ENCODE data around the gene NELFE. TPM values are rescaled to one million over a fixed set of nuclear protein-coding genes. Genes with fewer than 3 reads are reported as not detected.

The NELFE gene
- total RNA-seq, 4 donors from 2014 or later = 30.3 to 73.0 (median 51.4) TPM

DNA sequence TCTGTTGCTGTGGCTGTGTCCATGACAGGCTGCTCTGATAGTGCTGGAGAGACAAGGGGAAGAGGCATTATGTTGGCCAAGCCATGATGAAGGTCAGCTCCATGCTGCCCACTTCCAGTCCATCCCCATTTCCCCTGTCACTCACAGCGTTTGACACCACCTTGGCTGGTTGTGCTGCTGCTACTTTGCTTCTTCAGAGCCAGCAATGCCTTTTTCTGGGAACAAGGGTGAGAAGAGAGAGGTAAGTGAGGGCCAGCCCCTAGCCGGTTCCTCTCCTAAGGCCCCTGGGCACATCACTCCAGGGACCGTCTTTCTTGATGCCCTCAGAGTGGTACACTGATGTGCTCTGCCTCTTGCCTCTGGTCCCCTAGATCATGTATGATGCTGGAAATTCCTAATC, 2.0 kb downstream of the NELFE start:
- Histone ChIP-seq H3K9me3 (no peaks in the 10 kb centered on the region), H3K36me3 (no peaks in the 10 kb centered on the region), H3K27me3 (no peaks in the 10 kb centered on the region), H3K4me1 (peaks cover 0 to 11% of the 10 kb centered on the region in 2 donors), H3K4me3 (no peak overlapping the region), H3K27ac (no peak overlapping the region)
- intact Hi-C loops (cut with DNase I; ENCODE audit: low total_unique reads) = no loop called here
- DNase-seq = no peak
- TF ChIP-seq CTCF (IDR thresholded peaks at IDR 0.05) (no peak), POLR2A (IDR thresholded peaks at IDR 0.05) (no peak)

DNA sequence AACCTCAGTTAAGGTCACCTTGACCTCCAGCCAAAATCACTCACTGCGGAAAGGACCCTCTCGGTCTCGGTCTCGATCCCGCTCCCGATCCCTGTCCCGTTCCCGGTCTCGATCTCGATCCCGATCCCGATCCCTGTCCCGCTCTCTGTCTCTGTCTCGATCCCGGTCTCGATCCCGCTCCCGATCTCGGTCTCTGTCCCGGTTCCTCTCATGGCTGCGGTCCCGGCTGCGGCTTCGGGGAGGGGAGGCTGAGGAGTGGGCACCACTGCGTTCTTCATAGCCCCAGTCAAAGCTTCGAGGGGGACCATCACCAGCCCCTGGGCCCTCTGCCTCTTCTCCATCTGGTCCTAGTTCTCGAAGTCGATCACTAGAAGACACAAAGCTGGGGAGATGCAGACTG, 4.3 kb downstream of the NELFE start:
- no peak overlapping the region for H3K27ac ChIP-seq
- intact Hi-C loops (cut with DNase I; ENCODE audit: low total_unique reads) = no loop called here
- H3K9me3 ChIP-seq = no peaks in the 10 kb centered on the region
- DNase-seq = no peak
- peaks cover 0 to 11% of the 10 kb centered on the region in 2 donors for H3K4me1 ChIP-seq
- no peaks in the 10 kb centered on the region for H3K36me3 ChIP-seq
- H3K27me3 ChIP-seq = no peaks in the 10 kb centered on the region
- TF ChIP-seq POLR2A (IDR thresholded peaks at IDR 0.05) = no peak
- no peak for TF ChIP-seq CTCF (IDR thresholded peaks at IDR 0.05)
- H3K4me3 ChIP-seq = no peak overlapping the region

DNA sequence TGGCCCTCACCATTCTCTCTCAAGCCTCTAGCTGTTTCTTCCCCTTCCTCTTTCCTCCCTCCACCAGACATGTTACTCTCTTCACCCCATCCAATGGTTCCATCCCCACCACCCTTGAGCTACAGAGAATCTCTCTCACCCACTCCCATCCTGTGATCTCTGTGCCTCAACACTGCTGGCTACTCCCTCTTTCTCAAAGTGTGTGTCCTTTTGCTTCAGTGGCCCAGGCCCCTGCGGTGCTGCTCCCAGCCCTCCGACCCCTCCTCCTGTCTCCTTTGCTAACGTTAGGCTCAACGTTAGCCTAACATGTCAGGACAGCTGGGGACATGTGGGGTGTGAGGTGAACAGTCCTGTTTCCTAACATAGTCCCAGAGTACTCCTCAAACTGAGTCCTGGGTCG, 5.9 kb downstream of the NELFE start:
- no peak for DNase-seq
- H3K36me3 ChIP-seq = no peaks in the 10 kb centered on the region

DNA sequence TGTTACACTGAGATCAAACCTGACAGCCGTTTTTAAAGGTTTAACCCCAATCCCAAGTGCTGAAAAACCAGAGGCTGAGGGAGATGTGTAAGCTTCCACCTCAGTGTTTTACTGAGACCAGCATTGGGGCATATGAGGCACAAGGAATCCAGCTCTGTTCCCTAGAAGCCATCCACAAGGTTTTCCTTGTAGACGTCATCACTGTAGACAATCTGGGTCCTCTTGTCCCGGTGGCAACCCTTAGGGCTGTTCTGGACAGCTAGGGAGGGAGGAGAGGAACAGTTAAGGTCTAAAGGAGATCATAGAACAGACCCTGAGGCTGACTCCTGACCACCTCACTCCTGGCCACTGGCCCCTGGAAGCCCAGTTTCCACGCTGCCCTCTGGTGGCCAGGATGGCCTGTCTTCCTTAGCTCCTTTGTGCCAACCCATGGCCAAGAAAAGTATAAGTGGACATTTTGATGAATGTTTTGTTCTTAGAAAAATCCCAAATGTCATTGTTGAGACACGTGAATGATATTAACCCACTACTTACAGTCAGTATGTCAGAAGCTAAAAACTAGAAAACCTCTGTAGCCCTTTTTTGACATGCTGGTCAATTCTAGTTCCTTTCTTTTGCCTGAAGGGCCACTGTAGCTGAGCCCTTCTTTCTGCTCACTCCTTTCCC, 6.5 kb downstream of the NELFE start:
- H3K27me3 ChIP-seq = no peaks in the 10 kb centered on the region
- DNase-seq = peak; percentile 56 to 62
- TF ChIP-seq CTCF (IDR thresholded peaks at IDR 0.05) (peak; percentile 63 to 68 (median 66)), POLR2A (IDR thresholded peaks at IDR 0.05) (no peak)
- intact Hi-C loops (cut with DNase I; ENCODE audit: low total_unique reads) = no loop called here
- H3K4me1 ChIP-seq = peaks cover 0 to 2% of the 10 kb centered on the region in 2 donors
- H3K36me3 ChIP-seq = no peaks in the 10 kb centered on the region
- H3K4me3 ChIP-seq = no peak overlapping the region
- no peaks in the 10 kb centered on the region for H3K9me3 ChIP-seq
- peak overlapping the region; percentile 48 to 53 for H3K27ac ChIP-seq

More for the DNA sequence above, 5.9 kb downstream of the NELFE start:
- intact Hi-C loops (cut with DNase I; ENCODE audit: low total_unique reads) = no loop called here
- H3K27me3 ChIP-seq = no peaks in the 10 kb centered on the region
- H3K9me3 ChIP-seq = no peaks in the 10 kb centered on the region
- no peak for TF ChIP-seq CTCF (IDR thresholded peaks at IDR 0.05)
- TF ChIP-seq POLR2A (IDR thresholded peaks at IDR 0.05) = no peak
- H3K4me3 ChIP-seq = no peak overlapping the region
- H3K27ac ChIP-seq = peak overlapping the region; percentile 18 to 53
- peaks cover 0 to 8% of the 10 kb centered on the region in 2 donors for H3K4me1 ChIP-seq

DNA sequence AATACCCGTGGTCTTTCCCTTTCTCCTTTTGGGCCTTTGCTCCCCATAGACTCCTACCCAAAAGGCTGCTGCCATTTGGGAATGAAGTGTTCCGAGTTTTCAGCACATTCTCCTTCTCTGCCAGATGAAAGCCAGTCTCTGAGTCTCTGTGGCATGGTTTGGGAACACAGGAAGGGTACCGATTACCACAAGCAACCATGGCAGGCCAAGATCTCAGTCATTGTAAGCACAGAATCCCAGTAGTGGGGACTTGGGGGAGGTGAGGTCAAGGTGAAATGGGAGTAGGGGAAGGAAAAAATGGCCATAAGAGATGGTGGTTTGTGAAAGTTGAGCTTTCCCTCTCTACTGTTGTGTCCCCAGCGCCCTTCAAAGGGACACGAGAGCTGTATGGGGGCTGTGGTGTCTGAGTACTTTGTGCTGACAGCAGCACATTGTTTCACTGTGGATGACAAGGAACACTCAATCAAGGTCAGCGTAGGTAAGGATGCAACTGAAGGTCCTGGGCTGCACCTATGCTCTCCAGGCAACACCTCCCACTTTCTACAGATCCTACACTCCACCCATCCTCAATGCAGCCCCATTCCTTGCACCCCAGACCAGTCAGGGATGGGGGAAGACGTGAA, 8.7 kb downstream of the NELFE start:
- DNase-seq = no peak
- H3K36me3 ChIP-seq = no peaks in the 10 kb centered on the region
- H3K9me3 ChIP-seq = no peaks in the 10 kb centered on the region
- TF ChIP-seq POLR2A (IDR thresholded peaks at IDR 0.05) (no peak), CTCF (IDR thresholded peaks at IDR 0.05) (no peak)
- H3K4me1 ChIP-seq = no peaks in the 10 kb centered on the region
- no peak overlapping the region for H3K27ac ChIP-seq
- intact Hi-C loops (cut with DNase I; ENCODE audit: low total_unique reads) = no loop called here
- H3K4me3 ChIP-seq = no peak overlapping the region
- H3K27me3 ChIP-seq = no peaks in the 10 kb centered on the region
